GM21619 (cell line): ENCODE results near the gene SYPL1.
A peak's percentile ranks its signal among the peaks of the same experiment; 100 is the strongest.
"Not testable (repeated sequence)": the region's sequence is repeated elsewhere in the genome, so short reads cannot be mapped to it uniquely, and the experiment has no call there.

Experiments
- ATAC-seq: cut with Tn5 transposase; IDR thresholded peaks from one replicate; pipeline ENCODE4 v1.9.1; 2021; ENCODE audit not compliant: unreplicated experiment

SYPL1 gene

DNA sequence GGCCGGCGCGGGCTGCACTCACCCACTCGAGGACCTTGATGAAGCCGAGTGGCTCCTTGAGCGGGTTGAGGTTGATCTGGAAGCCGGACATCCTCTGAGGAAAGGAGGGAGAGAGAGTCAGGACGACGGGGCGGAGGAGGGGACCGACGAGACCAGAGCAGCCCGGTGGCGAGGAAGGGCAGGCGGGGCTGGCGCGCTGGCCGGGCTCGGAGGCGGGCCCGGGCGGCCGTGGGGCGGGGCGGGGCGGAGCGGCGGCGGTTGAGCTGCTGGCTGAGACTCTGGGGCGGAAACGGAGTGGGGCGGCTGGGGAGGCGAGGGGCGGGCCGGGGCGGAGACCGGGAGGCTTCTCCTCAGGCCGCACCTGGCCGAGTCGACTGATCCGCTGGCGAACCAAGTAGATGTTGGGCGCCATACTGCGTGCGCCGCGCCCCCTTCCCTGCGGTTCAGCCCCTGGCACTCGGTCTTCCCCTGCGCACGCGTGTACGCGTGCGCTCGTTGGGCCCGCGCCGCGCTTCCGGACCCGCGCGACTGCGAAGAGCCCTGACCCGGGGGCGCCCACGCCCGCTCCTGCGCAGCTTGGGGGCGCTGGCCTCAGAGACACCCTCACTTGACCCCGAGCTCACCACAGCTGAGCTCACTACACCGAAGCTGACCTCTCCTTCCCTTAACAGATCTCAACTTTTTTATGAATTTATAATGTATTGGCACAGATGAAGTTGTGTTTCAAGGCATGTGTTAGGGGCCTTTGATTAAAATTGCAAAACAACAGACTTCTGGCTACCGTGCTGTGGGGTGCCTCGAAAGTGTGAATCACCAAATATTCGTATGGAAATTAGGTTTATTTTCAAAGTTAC, at the start of gene SYPL1:
TSS of gene SYPL1 (minus strand) at position 195 of the 854 bp plus-strand sequence. CDS start at position 91, 104 bp downstream.
- ATAC-seq: peak; percentile 80

DNA sequence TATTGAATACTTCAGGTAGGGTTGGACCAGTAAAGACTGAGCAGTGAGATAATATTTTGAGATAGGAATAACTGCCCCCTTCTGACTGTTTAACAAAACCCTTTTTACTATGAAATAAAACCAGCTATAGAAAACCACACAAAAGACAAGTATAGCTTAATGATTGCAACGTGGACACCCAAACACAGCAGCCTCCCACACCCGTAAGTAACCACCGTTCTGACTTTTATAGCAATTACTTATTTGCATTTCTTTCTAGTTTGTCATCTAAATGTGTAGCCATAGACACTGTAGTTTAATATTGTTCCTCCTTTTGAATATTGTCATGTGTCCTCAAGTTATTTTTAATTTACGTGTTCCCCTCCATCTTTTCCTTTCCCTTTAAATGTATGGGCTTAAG, 42.9 kb upstream of the SYPL1 start:
- no peak for ATAC-seq

DNA sequence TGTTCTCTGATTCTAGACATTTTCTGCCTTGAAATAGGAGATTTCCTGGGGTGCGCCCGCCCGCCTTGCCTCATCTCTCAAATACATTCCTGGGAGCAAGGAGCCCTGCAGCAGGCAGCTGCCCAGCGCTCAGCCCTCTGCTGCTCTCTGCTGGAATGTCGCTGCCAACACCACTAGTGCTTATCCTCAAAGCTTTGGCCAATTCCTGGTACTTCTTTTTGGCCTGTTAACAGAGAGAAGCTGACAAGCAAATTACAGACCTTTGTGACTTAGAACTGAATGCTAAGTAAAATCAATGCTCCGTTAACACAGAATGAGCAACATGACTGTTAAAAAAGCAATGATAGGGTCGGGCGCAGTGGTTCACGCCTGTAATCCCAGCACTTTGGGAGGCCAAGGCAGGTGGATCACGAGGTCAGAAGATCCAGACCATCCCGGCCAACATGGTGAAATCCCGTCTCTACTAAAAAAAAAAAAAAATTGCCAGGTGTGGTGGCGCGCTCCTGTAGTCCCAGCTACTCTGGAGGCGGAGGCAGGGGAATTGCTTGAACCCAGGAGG, 41.9 kb upstream of the SYPL1 start:
- ATAC-seq: peak; percentile 76

DNA sequence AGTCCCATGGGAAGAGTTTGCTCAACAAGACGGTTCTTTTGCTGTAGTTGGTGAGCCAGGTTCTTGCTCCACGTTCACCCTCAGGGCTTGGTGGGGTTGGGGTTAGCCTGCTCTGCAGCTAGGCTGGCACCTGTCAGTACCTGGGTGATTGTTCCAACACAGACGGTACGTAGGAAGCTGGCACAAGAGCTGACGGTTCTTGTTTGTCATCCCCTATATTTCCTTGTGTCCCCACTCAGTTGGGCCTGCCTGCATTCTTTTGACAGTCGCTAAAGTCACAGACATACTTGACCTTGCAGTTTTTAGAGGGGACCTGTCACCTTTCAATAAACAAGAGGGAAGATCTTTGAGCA, 40.2 kb upstream of the SYPL1 start:
- no peak for ATAC-seq

DNA sequence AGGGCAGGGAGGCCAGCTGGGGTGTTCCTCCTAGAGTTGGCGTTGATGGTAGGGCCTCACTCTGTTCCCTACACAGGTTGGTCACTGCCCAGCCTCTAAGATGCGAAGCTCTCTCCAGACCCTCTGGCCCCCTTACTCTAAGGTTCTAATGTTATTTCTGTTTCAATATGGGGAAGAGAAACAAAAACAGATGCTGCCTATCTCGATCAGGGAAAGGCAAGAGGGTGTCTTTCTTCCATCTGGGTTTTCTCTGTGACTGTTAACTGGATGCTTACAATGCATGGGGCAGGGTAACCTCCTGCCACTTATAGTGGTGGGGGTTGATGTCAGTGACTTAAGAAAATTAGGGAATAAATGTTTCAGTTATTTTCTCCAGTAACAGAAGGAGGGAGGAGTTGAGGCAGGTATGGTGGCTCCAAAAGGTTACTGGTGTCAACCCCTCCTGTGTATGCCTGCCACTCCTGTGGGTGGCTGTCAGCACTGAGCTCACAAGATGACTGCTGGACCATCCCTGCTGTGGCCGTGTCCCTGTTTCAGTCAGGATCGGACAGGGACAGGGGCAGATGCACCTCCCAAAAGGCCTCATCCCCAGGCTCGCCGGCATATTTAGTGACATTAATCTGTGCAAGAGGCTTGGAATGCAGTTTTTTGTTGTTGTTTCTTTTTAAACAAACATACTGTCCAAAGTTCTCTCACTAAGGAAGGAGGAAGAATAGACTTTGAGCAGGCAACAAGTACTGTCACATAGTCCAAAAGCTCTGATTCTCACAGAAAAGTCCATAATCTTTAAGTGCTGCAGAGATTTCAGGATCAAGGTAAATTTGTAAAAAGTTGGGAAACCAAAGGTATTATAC, 39.6 kb upstream of the SYPL1 start:
- no peak for ATAC-seq

DNA sequence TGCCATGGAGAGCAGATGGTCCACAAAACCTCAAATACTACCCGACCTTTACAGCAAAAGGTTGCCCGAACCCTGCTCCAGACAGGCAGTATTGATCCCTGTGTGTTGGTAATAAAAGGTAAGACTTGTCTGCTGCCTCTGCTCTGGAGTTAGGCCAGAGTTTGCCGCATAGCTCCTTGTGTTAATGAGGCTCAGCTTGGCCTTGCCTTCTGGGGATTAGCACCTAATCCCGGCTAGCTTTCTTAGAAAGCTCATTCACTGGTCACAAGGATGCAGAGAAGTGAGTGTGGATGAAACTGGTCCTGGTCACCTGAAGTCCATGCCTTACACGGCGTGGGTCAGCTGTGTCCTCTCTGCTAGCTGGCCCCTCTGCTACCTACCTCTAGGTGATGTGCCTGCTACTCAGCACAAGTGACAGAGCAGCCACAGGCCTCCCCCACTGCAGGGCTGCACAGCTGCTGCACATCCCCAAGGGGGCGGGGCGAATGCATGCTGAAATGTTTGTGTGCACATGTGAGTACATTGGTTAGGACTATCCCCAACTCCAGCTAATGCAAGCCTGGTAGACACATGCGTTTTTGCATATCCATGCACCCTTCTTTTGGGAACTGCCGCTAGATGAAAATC, 31.7 kb upstream of the SYPL1 start:
- no peak for ATAC-seq

DNA sequence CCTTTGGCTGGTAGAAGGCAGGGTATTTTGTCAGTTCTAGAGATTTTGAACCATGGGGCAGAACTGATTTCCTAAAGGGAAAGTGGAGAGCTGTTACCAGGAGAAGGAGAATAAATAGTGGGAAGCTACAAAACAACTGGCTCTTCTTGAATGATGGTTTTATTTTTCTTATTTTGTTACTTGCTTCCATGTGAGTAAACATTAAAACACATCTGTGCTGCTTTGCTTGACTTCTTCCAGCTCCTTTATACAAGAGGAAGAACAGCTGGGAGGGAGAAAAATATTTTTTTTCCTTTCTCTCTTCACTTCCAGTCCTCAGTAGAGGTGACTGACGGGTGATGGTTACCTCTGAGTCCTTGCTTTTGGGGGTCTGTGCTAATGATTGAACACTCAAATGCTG, 30.0 kb upstream of the SYPL1 start:
- no peak for ATAC-seq

DNA sequence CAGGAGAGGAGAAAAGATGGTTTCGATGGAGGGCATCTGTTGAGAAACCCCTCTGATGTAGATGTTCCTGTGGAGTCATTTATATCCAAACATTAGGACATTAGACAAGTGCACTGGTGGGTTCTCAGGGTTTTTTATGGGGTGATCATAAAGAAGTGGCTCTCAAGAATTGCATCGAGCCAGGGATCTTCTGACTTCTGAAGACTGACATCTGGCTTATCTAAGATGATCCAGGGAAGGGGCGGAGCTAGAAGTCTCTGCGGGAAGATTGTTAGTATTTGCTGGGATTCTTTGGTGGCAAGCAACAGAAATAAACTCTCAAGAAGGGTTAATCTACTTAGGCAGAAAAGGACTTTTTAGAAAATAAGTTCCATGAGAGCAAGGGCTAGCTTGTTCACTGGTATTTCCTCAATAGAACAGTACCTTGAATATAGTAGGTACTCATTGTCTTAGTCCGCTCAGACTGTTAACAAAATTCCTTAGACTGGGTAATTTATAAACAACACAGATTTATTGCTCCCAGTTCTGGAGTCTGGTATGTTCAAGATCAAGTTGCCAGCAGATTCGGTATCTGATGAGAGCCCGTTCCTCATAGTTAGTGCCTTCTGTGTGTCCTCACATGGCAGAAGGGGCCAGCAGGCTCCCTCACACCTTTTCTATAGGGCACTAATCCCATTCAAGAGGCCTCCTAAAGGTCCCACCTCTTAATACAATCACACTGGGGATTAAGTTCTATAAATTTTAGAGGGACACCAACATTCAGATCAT, 28.5 kb upstream of the SYPL1 start:
- ATAC-seq: no peak

DNA sequence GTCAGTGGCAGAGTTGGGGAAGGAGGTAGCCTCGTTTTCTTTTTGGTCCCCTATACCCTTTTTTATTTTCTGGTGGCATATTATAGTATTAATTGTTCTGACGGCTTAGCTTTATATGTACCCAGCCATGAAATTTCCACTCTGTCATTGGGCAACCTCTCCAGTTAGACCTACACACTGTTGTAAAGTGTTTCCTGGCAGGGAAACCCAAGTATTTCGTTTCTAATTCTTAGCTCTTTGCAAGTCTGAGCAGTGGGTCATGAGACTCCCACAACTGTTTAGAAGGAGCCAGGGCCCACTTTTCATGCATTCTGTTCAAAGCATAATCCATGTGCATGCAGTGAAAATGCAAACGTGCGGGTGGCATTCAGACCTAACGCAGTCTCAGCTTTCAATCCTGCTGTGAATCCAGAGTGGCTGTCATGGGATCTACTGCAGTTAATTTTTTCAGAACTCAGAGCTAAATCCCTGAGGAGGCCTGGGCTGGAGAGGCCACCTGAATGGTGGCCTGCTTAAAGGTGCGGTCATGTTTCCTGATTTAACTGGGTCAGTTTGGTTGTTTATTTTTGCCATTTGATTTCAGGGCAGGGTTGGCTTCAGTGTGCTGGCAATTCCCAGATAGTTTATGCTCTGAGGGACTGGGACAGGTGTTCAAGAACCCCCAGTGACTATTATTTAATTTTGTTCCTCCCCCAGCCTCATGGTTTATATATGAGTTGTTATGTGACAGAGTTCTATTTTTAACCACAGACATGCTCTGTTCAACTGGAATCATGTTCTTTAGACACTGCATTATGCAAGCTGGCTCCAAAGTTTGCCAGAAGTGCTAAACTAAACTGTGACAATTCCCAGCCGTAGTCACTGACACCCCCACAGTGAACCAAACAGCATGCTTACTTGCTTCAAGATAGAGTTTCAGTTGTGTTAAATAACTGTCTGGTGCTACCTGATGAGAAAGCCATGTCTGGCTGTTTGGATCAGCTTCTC, 27.4 kb upstream of the SYPL1 start:
- ATAC-seq: no peak

DNA sequence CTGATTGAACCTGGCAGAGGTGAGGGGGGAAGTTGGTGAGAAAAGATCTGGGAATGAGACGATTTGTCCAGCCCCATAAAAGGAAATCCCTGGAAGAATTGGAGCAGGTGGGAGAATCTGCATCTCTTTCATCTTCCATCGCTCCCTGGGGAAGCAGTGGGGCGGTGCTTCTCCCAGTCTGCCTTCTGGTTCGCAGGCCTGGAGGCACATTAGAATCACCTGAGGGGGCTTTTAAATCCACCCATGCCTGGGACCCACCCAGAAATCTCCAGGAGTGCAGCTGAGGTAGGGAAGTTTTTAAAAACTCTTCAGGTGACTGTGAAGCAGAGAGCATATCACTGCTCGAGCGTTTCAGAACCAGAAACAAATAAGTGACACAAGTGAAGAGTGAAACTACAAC, 26.7 kb upstream of the SYPL1 start:
- ATAC-seq: no peak

DNA sequence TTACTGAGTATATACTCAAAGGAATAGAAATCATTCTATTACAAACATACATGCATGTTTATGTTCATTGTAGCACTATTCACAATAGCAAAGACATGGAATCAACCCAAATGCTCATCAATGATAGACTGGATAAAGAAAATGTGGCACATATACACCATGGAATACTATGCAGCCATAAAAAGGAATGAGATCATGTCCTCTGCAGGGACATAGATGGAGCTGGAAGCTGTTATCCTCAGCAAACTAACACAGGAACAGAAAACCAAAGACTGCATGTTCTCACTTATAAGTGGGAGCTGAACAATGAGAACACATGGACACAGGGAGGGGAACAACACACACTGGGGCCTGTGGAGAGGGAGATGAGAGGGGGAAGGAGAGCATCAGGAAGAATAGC, 26.1 kb upstream of the SYPL1 start:
- ATAC-seq: not testable (repeated sequence)

DNA sequence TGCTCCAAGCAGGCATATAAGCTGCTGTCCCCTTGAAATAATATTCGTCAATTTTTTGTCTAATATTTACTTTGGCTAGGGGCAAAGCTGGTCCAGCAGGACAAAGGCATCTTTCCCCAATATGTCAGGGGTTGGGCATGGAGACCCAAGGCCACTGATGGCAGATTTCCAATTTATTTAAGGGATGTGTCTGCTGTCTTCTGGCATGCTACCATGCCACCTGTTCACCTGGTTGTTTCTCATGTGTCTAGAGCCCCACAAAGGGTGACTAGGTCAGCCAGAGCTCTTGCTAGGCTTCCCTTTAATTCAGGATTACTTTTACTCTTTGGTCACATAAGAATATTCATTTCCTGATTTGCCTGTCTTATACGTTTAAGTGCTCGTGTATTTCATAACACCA, 22.1 kb upstream of the SYPL1 start:
- ATAC-seq: no peak

DNA sequence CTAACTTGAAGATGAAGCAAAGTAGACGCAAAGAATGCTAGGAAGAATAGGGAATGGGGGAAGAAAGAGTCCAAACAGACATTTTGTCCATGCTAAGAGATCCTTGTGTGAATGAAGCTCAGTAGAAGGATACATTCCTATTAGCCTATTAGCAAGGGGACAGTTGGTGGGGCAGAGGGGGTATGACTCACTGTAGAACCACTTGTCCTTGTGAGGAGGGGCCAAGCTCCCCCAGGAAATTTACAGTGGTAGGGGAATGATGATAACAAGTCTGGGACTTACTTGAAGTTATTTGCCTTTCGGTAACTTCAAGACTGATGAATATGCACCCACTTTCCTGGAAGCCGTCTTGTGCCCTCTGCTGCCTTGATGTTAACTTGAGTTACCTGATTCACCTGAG, 17.2 kb upstream of the SYPL1 start:
- no peak for ATAC-seq

DNA sequence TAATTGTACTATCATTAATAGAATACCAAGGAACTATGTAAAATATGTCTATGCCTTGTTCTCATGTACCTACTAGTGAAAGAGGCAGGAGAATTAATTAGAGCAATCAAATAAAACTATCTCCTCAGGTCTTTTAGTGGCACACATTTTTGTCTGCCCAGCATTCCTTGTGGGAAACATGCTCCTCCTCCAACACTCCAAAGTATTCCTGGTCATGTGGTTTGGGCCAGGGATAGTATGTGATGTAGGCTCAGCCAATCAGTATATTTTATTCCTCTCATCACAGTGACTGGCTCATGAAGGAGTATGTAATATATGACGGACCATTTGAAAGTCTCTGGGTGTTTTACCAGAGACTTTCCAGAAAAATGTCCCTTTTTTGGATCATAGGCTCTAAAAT, 16.7 kb upstream of the SYPL1 start:
- ATAC-seq: no peak

DNA sequence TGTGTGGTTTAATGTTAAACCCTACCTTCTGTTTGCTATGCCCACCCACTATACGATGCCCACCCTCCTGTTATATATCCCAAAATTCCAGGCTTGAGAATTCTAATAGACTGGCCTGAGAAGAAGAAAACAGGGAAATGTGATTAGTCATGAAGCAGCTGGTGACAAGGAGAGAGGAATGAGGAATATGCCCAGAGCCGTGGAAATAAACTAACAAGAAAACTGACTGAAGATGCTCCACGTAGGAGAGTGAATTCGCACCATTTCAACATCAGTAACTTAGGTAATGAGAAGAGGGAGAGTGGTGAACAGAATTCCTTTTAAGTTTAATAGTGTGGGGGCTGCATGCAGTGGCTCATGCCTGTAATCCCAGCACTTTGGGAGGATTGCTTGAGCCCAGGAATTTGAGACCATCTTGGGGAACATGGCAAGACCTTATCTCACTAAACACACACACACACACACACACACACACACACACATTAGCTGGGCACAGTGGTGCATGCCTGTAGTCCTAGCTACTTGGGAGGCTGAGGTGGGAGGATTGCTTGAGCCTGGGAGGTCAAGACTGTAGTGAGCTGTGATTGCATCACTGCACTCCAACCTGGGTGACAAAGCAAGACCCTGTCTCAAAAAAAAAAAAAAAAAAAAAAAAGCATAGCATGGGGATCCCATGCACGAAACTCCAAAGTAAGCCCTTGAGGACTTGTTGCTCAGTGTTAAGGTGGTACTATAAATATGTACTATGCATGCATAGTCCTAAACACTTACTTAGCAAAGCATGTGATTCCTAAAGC, 16.1 kb upstream of the SYPL1 start:
- no peak for ATAC-seq

DNA sequence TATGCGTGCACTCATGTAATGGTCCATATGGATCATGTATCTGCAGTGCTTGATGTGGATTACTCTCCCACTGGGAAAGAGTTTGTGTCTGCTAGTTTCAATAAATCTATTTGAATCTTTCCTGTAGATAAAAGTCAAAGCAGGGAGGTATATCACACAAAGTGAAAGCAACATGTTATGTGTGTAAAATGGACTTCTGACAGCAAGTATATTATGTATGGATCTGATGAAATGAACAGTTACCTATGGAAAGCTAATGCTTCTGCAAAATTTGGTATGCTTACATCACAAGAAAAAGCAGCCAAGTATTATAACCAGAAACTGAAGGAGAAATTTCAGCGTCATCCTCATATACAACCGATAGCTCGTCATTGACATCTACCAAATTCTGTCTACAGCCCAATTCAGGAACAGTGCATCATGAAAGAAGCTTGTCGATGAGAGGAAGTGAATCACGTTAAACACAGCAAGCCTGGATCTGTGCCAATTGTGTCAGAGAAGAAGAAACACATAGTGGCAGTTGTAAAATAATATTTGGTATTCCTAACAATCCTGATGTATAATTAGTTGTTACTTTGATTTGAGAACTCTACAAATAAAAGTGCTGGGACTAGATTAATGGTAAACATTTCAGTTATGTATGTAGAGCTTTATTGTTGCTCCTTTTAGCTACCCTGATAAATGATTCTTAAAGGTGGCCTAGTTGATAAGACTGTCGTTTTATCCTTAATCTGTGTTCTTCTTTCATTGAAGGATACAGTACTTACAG, 14.2 kb upstream of the SYPL1 start:
- no peak for ATAC-seq

DNA sequence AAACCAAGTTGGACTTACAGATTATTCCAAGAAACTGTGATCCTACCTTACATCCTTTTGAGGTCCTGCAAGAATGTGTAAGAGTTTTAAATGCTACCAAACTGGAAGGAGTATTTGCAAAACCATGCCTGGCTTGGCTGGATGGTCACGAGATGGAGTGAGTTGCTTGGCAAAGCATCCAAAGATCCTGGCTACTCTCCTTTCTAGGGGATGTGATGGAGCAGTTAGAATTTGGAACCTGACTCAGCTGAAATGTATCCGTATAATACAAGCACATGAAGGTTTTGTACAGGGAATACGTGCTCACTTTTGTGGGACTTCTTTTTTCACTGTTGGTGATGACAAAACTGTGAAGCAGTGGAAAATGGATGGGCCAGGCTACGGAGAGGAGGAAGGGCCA, 13.3 kb upstream of the SYPL1 start:
- ATAC-seq: no peak

DNA sequence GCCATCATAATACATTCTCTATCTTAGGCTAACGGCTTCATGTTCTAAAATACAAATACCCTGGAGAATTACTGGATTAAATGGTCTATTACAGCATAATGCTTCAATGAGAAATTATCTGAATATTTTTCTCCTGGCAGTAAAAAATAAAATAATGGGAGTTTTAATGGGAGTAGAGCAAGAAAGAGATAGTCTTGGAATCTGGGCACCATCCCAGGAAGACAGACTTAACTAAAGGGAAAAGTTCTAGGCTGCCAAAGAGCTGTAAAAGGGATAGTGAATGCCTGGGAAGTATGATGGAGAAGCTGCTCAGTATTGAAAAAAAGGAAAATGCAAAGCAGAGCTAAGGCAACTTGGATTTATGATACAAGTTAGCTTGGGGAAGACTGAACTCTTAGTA, 12.1 kb upstream of the SYPL1 start:
- ATAC-seq: no peak
